ENCODE data around the gene DPAGT1. TPM values are rescaled to one million over a fixed set of nuclear protein-coding genes. Genes with fewer than 3 reads are reported as not detected.
"Not testable (repeated sequence)": the region's sequence is repeated elsewhere in the genome, so short reads cannot be mapped to it uniquely, and the experiment has no call there.

Gene DPAGT1
- total RNA-seq, 1 donor from 2014 or later = 68.0 TPM

DNA sequence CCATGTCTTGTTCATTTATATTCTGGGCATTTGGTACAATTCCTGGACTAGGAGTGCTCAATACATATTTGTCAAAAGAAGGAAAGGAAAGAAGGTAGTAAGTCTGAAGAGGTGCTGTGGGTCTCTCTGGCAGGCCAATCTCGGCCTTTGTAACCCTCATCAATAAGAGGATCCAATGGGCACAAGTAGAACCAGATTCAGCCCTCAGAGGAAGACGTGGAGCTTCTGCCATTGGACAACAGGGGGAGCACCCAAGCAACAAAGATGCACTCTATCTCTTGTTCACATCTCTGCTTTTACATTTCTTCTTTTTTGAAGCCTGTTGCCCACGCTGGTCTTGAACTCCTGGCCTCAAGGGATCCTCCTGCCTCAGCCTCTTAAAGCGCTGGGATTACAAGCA, 36.3 kb downstream of the DPAGT1 start:
- intact Hi-C loops (cut with micrococcal nuclease) = loop anchor here (1.0 to 5.0 kb wide), 3 partner anchors 132 to 267 kb away; partner anchors contain the start of gene RNF26

DNA sequence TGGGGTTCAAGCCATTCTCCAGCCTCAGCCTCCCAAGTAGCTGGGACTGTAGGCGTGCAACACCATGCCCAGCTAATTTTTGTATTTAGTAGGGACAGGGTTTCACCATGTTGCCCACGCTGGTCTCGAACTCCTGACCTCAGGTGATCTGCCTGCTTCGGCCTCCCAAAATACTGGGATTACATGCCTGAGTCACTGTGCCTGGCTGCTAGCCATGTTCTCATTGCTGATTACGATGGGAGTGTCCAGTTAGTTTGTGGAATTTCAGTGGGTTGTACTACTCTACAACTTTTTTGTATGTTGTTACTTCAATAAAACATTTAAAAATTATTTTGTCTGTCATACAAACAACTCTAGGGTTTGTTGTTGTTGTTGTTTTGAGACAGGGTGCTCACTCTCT, 38.9 kb downstream of the DPAGT1 start:
- intact Hi-C loops (cut with micrococcal nuclease) = no loop called here

DNA sequence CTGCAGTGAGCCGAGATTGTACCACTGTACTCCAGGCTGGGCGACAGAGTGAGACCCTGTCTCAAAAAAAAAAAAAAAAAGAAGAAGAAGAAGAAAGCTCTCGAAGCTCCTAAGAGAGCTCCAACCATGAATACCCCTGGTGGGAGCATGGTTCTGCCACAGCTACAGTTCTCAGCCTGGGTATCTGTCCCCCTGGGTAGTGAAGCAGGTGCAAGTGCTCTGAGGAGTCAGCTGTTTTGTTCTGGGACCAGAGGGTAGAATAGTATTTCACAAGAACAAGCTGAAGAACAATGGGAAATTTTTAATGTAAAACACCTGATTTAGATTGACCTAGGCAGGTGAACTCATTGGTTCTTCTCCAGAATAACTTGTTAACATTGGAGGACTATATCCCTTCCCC, 40.4 kb downstream of the DPAGT1 start:
- intact Hi-C loops (cut with micrococcal nuclease) = no loop called here

DNA sequence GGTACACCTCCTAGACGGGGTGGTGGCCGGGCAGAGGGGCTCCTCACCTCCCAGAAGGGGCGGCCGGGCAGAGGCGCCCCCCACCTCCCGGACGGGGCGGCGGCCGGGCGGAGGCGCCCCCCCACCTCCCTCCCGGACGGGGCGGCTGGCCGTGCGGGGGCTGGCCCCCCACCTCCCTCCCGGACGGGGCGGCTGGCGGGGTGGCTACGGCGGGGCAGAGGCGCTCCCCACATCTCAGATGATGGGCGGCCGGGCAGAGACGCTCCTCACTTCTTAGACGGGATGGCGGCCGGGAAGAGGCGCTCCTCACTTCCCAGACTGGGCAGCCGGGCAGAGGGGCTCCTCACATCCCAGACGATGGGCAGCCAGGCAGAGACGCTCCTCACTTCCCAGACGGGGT, 42.5 kb downstream of the DPAGT1 start:
- intact Hi-C loops (cut with micrococcal nuclease) = not testable (repeated sequence)

DNA sequence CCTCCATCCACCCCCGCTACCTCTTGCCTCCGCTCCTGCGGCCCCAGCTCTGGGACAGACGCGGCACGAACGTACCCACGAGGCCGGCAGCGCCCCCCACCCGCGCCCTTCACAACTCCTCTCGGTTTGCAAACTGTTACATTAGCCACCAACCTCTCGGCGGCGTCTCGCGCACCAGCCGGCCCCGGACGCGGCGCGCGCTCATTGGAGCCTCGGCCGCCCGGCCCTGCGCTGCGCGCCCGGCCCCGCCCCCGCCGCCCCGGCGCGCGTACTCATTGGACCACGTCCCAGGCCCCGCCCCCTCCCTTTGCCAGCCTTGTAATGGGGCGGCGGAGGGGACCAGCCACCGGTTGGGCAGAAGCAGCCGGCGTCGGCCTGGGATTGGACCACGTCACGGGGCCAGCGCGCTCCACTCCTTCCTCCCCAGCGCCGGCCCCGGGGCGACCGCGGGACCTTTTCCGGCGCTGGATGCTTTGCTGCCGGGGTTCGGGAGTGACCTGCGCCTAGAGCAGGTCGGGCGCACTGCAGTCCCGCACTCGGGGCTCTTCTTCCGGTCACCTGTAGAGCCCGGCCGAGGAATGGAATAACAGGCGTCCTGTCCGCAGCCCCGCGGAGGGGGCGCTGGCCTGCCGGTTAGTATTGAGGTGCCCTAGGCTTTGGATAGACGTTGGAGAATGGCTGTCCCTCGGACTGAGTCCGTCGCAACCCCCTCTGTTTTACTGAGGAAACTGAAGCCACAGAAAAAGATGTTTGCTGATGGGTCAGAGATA, 44.5 kb downstream of the DPAGT1 start, which contains the start of gene HYOU1:
Gene HYOU1, minus strand, starts transcription at position 206 of the 770 bp plus-strand sequence. CDS start 1,045 bp downstream, outside the sequence.
- intact Hi-C loops (cut with micrococcal nuclease) = loop anchor here (1.0 kb wide), 9 partner anchors 10 to 266 kb away; partner anchors contain the start of genes DDX6, DPAGT1, HINFP and RPS25

DNA sequence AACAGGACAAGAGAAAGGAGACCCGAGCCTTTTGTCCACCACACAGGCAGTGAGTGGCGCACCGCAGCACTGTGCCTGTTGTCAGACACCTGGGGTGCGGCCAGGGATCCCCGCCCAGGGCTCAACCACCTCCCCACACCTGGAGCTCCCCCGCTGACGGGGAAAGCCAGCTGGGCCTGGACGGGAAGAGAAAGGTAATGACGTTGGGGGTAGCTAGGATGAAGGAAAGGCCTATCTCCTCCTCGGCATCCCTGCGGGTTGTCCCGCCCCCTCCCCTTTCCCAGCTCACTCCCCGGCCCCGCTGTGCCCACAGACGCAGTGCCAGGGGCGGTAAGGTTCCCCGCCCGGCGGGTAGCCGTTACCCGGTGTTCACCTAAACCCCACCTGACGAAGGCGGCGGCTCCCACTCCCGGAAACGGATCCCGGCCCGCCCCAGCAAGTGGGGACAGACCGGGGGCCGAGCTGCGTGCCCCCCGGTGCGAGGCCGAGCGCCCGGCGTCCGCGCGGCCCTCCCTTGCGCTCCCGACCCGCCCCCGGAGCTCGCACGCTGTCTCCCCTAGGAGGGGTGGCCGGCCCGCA, 45.1 kb downstream of the DPAGT1 start:
- intact Hi-C loops (cut with micrococcal nuclease) = no loop called here

DNA sequence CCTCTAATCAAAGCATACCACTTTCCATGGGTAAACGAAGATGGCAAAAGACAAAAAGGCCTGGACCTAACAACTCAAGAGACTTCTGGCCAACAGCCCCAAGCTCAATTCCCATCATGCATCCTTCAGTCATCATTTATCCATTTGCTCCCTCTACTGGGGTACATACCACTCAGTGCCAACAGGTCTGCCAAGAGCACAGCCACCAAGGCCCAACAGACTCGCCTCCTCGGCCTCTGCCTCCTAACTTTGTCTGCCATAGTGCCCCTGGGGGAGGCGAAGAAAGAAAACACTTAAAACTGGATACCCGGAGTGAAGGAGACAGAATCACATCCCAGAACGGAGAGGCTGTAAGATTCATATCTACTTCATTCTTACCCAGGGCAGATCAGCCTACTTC, 45.8 kb downstream of the DPAGT1 start:
- intact Hi-C loops (cut with micrococcal nuclease) = no loop called here

DNA sequence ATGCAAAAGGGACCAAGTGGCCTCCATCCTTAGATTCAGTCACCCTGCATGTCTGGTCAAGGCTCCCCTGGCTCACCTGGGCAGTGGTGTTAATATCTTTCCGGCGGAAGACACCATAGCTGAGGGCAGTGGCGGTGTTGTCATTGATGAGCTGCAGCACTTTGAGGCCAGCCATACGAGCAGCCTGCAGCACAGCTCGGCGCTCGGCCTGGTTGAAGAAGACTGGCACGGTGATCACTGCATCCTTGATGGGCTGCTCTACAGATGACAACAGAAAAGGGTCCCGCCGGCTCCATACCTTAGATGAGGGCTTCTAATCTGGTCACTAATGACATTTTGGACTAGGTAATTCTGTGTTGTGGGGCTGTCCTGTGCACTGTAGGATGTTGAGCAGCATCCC, 47.2 kb downstream of the DPAGT1 start:
- intact Hi-C loops (cut with micrococcal nuclease) = no loop called here

DNA sequence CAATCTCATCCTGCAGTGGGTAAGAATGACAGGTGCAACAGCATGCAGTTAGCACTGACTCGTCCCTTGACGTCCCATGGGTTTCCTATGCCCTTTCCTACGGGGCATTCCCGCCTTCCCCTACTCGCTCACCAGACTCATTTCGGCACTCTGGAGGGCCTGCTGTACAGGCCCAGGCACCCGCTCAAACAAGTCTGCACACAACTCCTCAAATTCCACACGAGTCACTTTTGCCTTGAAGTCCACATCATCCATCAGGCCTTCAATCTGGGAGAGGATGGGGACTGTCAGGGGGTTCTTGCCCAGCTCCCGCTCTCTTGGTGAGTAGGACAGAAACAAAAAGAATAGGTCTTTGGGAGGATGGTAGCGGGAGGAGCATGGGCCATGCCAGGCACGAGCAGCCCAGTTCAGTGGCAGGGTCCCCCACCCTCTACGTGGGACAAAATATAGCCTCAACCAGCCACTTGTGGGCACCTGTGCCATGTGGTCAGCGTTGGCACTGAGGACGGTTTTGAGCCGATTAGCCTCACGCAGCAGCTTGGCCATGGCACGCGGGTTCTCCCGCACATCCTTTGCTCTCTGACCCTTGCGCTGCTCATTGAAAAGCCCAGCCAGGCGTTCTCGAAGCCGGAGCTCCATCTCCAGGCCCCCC, 49.4 kb downstream of the DPAGT1 start:
- intact Hi-C loops (cut with micrococcal nuclease) = no loop called here

DNA sequence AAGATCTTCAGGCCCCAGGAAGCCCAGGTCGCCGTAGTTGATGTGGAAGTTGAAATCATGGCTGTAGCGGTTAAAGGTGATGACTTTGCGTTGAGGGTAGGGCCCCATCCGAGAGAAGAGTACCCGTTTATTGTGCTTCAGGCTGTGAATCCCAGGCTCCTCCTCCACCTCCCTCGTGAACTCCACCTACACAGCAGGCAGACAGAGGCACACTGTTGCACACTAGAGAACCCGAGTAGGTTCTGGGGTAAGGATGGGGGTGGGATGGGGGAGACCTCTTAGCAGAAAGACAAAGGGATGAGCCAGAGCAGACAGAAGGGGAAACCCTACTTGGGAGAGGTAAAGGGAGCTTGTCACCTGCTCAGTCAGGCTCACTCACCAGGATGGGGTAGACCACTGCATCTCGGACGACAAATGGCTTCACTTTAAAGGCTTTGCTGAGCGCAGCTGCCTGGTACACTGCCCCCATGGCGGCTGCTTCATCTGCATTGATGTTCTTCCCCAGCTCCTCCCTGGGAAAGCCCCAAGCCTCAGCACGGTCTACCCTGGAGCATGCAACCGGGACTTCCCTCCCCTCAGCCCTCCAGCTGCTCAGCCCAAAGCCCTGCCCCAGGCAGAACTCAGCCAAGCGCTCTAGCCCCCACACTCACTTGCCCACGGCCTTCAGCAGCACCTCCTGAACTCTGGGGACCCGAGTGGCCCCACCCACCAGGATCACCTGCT, 50.1 kb downstream of the DPAGT1 start:
- intact Hi-C loops (cut with micrococcal nuclease) = no loop called here

DNA sequence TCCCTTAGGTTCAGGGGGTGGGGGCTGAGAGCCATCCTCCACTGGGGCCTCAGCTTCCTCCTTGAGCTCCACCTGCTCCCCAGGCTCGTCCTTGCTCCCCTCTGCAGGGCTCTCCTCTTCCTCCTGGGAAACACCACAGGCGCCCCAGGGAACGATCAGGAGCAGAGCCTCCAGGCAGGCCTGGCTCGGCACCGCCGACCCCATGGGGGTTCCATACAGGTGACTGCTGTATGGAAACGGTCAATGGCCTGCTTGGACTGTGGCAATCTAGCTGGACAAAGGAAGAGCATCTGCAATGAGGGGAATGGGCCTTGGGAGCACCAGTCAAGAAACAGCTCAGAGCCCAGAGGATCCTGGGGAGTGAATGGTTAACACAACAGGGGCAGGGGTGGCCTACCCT, 52.6 kb downstream of the DPAGT1 start:
- intact Hi-C loops (cut with micrococcal nuclease) = no loop called here

DNA sequence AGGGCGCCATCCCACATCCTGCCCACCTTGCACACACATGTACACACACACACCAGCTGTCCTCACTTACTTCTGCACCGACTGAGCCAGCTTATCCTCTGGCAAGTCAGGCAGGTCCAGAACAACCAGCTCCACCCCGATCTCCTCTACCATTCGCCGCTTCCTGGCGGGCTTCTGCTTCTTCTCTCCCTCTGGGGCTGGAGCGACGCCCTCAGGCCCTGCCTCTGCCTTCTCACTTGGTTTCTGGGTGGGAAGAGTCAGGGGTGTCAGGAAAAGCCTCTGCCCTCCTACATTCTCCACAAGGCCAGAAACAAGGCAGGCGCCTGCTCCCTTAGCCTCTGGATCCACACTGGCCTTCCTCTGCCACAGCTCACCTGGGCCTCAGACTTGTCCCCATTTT, 53.0 kb downstream of the DPAGT1 start:
- intact Hi-C loops (cut with micrococcal nuclease) = no loop called here

DNA sequence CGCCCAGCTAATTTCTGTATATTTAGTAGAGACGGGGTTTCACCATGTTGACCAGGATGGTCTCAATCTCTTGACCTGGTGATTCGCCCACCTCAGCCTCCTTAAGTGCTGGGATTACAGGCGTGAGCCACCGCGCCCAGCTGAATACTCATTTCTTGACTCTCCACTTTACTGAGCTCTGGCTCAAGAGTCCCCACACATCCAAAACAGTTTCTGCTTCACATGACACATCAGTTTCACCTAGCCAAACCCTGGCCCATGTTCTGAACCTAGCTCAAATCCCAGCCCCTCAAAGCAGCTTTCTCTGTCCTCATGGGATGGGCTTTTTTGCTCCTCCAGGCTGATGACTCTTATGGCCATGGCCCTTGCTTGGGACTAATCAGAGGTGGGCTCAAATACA, 54.4 kb downstream of the DPAGT1 start:
- intact Hi-C loops (cut with micrococcal nuclease) = no loop called here

Other genes with a start within 250 kb of the DPAGT1 start
- gene CXCR5, start 218.0 kb downstream of the DPAGT1 start, total RNA-seq = 0.30 and 0.41 TPM in 2 replicates
- 54.8 and 56.5 TPM in 2 replicates for gene BCL9L, start 175.9 kb downstream of the DPAGT1 start, total RNA-seq
- gene UPK2, start 145.6 kb downstream of the DPAGT1 start, total RNA-seq = not detected in 2 replicates
- gene FOXR1, start 130.1 kb downstream of the DPAGT1 start, total RNA-seq = not detected in 2 replicates
- 51.2 and 52.3 TPM in 2 replicates for gene CENATAC, start 103.7 kb downstream of the DPAGT1 start, total RNA-seq
- gene RPS25, start 83.5 kb downstream of the DPAGT1 start, total RNA-seq = 1,476 and 1,513 TPM in 2 replicates
- 82.3 and 86.6 TPM in 2 replicates for gene TRAPPC4, start 83.1 kb downstream of the DPAGT1 start, total RNA-seq
- 21.7 and 24.1 TPM in 2 replicates for gene SLC37A4, start 71.0 kb downstream of the DPAGT1 start, total RNA-seq
- gene HYOU1, start 44.6 kb downstream of the DPAGT1 start, total RNA-seq = 207 and 217 TPM in 2 replicates
- 31.7 and 36.5 TPM in 2 replicates for gene VPS11, start 34.0 kb downstream of the DPAGT1 start, total RNA-seq
- 35.7 and 36.0 TPM in 2 replicates for gene HMBS, start 17.0 kb downstream of the DPAGT1 start, total RNA-seq
- 28.4 and 29.9 TPM in 2 replicates for gene C2CD2L, start 5.5 kb upstream of the DPAGT1 start, total RNA-seq
- 39.6 and 44.2 TPM in 2 replicates for gene HINFP, start 19.7 kb upstream of the DPAGT1 start, total RNA-seq
- 0.07 and 0.48 TPM in 2 replicates for gene ABCG4, start 47.2 kb upstream of the DPAGT1 start, total RNA-seq
- 23.7 TPM in 2 replicates for gene NLRX1, start 66.9 kb upstream of the DPAGT1 start, total RNA-seq
- 0.14 and 0.23 TPM in 2 replicates for gene NHERF4, start 83.6 kb upstream of the DPAGT1 start, total RNA-seq
- 41.1 and 43.4 TPM in 2 replicates for gene CBL, start 104.5 kb upstream of the DPAGT1 start, total RNA-seq
- gene MCAM, start 215.3 kb upstream of the DPAGT1 start, total RNA-seq = 2.0 and 2.5 TPM in 2 replicates
- 33.0 and 34.3 TPM in 2 replicates for gene RNF26, start 232.7 kb upstream of the DPAGT1 start, total RNA-seq
- gene C1QTNF5, start 239.0 kb upstream of the DPAGT1 start, total RNA-seq = not detected in 2 replicates
- gene MFRP, start 244.9 kb upstream of the DPAGT1 start, total RNA-seq = not detected in 2 replicates